Neural progenitor cell (in vitro differentiated cells): Measurements from ENCODE around the gene CDS2.

Experiments used
- EZH2 ChIP-seq: fragments of 200-600 bp; sonication (generic); IDR thresholded peaks from 2 replicates; pipeline ENCODE4 v1.6.1; 2017; ENCODE audit warnings: antibody characterized with exemption, mild to moderate bottlenecking, moderate library complexity
- TF ChIP-seq, protein P1 (sequence below): fragments of 200-600 bp; sonication (generic); IDR thresholded peaks from 2 replicates; pipeline ENCODE4 v1.5.1; 2017; ENCODE audit warnings: antibody characterized with exemption, mild to moderate bottlenecking

DNA sequence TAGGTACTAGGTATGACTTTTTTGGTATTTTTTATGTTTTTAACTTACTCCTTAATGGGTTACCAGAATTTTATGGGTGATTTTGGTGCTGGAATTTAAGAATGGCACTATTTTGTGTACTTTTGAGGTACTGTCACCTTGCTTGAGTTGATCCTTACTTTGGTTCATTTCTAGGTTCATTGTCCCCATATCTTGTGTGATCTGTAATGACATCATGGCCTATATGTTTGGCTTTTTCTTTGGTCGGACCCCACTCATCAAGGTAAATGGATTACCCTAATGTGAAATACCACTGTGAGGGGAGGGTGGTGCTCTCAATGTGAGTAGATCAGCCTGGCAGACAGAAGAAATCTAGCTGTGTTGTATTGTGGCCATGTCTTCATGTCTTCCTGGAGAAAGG lies 57.9 kb downstream of the CDS2 start:
- TF ChIP-seq, protein P1, sequence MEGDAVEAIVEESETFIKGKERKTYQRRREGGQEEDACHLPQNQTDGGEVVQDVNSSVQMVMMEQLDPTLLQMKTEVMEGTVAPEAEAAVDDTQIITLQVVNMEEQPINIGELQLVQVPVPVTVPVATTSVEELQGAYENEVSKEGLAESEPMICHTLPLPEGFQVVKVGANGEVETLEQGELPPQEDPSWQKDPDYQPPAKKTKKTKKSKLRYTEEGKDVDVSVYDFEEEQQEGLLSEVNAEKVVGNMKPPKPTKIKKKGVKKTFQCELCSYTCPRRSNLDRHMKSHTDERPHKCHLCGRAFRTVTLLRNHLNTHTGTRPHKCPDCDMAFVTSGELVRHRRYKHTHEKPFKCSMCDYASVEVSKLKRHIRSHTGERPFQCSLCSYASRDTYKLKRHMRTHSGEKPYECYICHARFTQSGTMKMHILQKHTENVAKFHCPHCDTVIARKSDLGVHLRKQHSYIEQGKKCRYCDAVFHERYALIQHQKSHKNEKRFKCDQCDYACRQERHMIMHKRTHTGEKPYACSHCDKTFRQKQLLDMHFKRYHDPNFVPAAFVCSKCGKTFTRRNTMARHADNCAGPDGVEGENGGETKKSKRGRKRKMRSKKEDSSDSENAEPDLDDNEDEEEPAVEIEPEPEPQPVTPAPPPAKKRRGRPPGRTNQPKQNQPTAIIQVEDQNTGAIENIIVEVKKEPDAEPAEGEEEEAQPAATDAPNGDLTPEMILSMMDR, result no peak
- no peak for TF ChIP-seq EZH2
